ENCODE data around the gene GPHN.

GPHN gene

DNA sequence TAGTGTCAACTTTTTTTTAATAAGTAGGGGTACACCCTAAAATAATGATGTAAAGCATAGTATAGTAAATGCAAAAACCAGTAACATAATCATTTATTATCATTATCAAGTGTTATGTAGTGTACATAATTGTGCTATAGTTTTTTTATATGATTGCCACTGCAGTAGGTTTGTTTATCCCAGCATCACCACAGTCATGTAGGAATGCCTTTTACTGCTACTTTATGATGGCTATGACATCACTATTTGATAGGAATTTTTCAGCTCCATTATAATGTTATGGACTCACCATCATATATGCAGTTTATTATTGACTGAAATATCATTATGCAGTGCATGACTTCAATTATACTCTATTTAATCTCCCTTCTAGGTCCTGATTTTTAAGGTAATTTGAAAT is 121.6 kb downstream of the GPHN start:
- Histone ChIP-seq H3K9me3 (no peaks in the 10 kb centered on the region), H3K36me3 (no peaks in the 10 kb centered on the region), H3K4me1 (no peaks in the 10 kb centered on the region), H3K27me3 (no peaks in the 10 kb centered on the region), H3K4me3 (ENCODE audit: low read depth, low read length) (no peak overlapping the region)
- no peak for DNase-seq
- TF ChIP-seq CTCF (IDR thresholded peaks at IDR 0.05; ENCODE audit: low read depth, low read length) = no peak

DNA sequence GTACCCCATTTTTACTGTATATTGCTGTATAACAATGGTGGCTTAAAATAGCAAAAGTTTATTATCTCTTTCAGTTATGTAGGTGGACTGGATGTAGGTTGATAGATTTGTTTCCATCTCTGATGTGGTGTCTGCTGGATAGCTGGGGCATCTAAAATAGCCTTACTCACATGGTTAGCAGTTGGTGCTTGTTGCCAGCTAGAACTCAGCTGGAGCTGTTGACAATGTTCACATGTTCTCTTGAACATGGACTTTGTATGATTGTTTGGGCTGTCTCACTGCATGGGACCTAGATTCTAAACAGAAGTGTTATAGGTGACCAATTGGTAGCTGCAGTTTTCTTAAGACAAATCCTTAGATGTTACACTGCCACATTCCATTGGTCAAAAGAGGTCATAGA is 126.9 kb downstream of the GPHN start:
- Histone ChIP-seq H3K27me3 (no peaks in the 10 kb centered on the region), H3K4me1 (no peaks in the 10 kb centered on the region), H3K4me3 (ENCODE audit: low read depth, low read length) (no peak overlapping the region), H3K9me3 (no peaks in the 10 kb centered on the region), H3K36me3 (no peaks in the 10 kb centered on the region)
- TF ChIP-seq CTCF (IDR thresholded peaks at IDR 0.05; ENCODE audit: low read depth, low read length) = no peak
- DNase-seq = no peak

DNA sequence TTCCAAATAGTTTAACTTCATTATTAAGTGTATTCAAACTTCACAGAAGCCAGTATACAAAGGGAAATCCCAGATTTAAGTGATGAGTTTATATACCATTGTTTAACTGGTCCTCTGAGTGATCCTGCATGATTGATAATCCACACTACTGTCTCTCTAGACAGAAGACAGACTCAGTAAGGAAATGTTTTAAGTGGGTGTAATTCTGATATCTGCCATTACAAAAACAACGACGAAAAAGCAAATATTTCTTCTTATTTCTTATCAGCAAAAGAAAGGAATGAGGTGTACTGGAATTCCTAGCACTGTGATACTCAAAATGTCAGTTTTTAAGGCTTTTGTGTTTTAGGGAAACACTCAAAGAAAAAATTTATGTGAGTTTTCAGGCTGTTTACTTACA is 127.5 kb downstream of the GPHN start:
- no peak for TF ChIP-seq CTCF (IDR thresholded peaks at IDR 0.05; ENCODE audit: low read depth, low read length)
- DNase-seq = no peak
- Histone ChIP-seq H3K9me3 (no peaks in the 10 kb centered on the region), H3K27me3 (no peaks in the 10 kb centered on the region), H3K36me3 (no peaks in the 10 kb centered on the region), H3K4me3 (ENCODE audit: low read depth, low read length) (no peak overlapping the region), H3K4me1 (no peaks in the 10 kb centered on the region)

- TF ChIP-seq CTCF (IDR thresholded peaks at IDR 0.05; ENCODE audit: low read depth, low read length) = no peak
- H3K27me3 ChIP-seq = no peaks in the 10 kb centered on the region
- H3K9me3 ChIP-seq = no peaks in the 10 kb centered on the region
- DNase-seq = no peak
- H3K36me3 ChIP-seq = no peaks in the 10 kb centered on the region
- H3K4me1 ChIP-seq = no peaks in the 10 kb centered on the region
- no peak overlapping the region for H3K4me3 ChIP-seq (ENCODE audit: low read depth, low read length)
These were observed 128.3 kb downstream of the GPHN start for GRCh38 chr14:66636240-66636639.

DNA sequence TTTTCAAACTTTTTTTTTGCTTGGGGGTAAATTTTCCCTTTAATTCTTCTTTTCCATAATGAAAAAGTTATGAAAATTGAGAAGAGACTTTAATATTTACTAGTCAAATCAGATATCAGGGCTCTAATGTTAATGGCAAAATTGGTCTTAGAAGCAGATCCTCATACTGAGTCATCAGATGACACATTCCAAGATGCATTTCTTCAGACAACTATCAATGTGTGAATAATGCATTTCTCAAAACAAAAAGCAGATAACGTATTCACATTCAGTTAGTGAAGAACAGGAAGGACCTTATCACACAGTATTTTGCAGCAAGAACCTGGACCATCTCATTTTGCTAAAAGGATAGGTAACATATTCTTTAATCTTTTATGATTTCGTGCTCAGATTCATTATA is 130.7 kb downstream of the GPHN start:
- TF ChIP-seq CTCF (IDR thresholded peaks at IDR 0.05; ENCODE audit: low read depth, low read length) = no peak
- Histone ChIP-seq H3K36me3 (no peaks in the 10 kb centered on the region), H3K9me3 (no peaks in the 10 kb centered on the region), H3K4me1 (no peaks in the 10 kb centered on the region), H3K27me3 (no peaks in the 10 kb centered on the region), H3K4me3 (ENCODE audit: low read depth, low read length) (no peak overlapping the region)
- DNase-seq = no peak

DNA sequence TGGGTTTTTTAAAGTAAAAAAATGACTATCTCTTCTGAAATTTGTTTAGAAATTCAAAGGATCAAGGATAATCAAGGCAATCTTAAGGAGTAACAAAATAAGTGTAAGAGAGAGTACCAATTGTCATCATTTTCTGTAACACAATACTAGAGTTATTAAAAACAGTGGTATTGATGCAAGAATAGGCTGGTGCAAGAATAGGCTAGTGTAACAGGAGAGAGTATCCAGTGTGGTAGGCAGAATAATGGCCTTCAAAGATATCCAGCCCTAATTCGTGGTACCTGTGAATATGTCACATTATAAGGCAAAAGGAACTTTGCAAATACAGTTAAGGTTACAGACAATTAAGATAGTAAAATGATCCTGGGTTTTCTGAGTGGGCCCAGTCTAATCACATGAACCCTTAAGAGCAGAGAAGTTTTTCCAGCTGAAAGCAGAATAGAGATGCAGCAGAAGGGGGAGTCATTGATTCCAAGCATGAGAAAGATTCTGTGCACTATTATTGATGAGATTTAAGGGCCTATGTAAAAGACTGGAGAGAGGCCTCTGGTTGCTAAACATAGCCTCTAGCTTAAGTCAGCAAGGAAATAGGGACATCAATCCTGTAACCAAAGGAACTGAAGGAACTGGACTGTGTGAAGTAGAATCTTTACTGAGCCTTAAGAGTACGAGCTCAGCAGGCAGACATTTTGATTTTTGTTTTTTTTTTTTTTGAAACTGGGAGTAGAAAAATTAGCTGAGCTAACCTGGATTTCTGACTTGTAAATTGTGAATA is 134.1 kb downstream of the GPHN start:
- H3K36me3 ChIP-seq = no peaks in the 10 kb centered on the region
- H3K4me3 ChIP-seq (ENCODE audit: low read depth, low read length) = no peak overlapping the region
- H3K4me1 ChIP-seq = no peaks in the 10 kb centered on the region; the same call in 1 of the 2 replicates
- no peak for TF ChIP-seq CTCF (IDR thresholded peaks at IDR 0.05; ENCODE audit: low read depth, low read length)
- no peaks in the 10 kb centered on the region for H3K9me3 ChIP-seq
- DNase-seq = no peak
- H3K27me3 ChIP-seq = no peaks in the 10 kb centered on the region

All from BE2C (cell line).